Ishikawa (cell line): ENCODE measurements around the gene SEMA3B.

Experiments
- CEBPB ChIP-seq: IDR thresholded peaks from 2 replicates; pipeline ENCODE4 v1.6.1; 2012
- CREB1 ChIP-seq: IDR thresholded peaks from 2 replicates; pipeline ENCODE4 v1.6.1; 2012; ENCODE audit warnings: low read depth
- EGR1 ChIP-seq: IDR thresholded peaks from 2 replicates; pipeline ENCODE4 v1.6.1; 2012
- EP300 ChIP-seq: IDR thresholded peaks from 2 replicates; pipeline ENCODE4 v1.6.1; 2012; ENCODE audit warnings: borderline replicate concordance
- FOXM1 ChIP-seq: IDR thresholded peaks from 2 replicates; pipeline ENCODE4 v1.6.1; 2012; ENCODE audit warnings: low read depth, borderline replicate concordance
- NFIC ChIP-seq: IDR thresholded peaks from 2 replicates; pipeline ENCODE4 v1.6.1; 2012
- RAD21 ChIP-seq: IDR thresholded peaks from 2 replicates; pipeline ENCODE4 v1.6.1; 2012; ENCODE audit warnings: low read depth
- TAF1 ChIP-seq: IDR thresholded peaks from 2 replicates; pipeline ENCODE4 v1.6.1; 2012; ENCODE audit warnings: low read depth, mild to moderate bottlenecking
- TCF12 ChIP-seq: IDR thresholded peaks from 2 replicates; pipeline ENCODE4 v1.6.1; 2012; ENCODE audit warnings: low read depth
- TEAD4 ChIP-seq: IDR thresholded peaks from 2 replicates; pipeline ENCODE4 v1.6.1; 2012
- YY1 ChIP-seq: IDR thresholded peaks from 2 replicates; pipeline ENCODE4 v1.6.1; 2012; ENCODE audit warnings: low read depth
- ZBTB7A ChIP-seq: IDR thresholded peaks from 2 replicates; pipeline ENCODE4 v1.6.1; 2012; ENCODE audit warnings: low read depth
- TF ChIP-seq, protein P1 (sequence below): IDR thresholded peaks from 2 replicates; pipeline ENCODE4 v1.6.1; 2012
- TF ChIP-seq, protein P2 (sequence below): IDR thresholded peaks from 2 replicates; pipeline ENCODE4 v1.6.1; 2012
- TF ChIP-seq, protein P3 (sequence below): IDR thresholded peaks from 2 replicates; pipeline ENCODE4 v1.6.1; 2012; ENCODE audit warnings: low read depth, mild to moderate bottlenecking

Gene SEMA3B

DNA sequence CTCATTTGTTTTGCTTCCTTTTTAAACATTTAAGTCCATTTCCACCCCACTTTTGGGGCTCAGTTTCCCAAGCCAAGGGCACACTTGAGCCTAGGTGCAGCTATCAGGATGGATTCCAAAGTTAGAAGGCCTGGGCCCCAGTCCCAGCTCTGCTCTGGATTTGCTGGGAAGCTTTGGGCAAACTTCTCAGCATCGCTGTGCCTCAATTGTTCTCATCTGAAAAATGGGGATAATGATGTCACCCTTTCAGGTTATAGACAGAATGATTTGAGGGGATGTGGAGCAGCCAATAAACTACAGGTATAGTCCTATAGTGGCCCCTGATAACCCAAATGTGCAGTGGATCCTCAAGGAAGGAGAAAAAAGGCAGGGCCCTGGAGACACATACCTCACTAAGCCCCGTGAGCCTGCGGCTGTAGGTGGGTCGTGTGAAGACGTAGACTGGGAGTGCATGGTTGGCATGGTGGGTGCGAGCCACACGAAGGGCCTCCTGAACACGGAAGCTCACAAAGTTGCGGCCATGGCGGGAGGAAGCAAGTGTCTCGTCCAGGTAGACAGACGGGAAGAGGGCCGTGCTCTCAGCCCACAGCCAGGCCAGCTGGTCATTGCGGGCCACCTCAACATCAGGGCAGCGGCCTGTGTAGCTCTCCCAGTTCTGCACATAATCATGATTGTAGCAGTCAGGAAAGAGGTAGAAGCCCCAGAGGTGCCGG is 50.4 kb downstream of the SEMA3B start:
- TF ChIP-seq, protein P1, sequence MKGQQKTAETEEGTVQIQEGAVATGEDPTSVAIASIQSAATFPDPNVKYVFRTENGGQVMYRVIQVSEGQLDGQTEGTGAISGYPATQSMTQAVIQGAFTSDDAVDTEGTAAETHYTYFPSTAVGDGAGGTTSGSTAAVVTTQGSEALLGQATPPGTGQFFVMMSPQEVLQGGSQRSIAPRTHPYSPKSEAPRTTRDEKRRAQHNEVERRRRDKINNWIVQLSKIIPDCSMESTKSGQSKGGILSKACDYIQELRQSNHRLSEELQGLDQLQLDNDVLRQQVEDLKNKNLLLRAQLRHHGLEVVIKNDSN: no peak
- no peak for TF ChIP-seq CEBPB
- no peak for TF ChIP-seq RAD21
- TF ChIP-seq TCF12: no peak
- TF ChIP-seq EP300: no peak
- TF ChIP-seq NFIC: no peak
- no peak for TF ChIP-seq FOXM1
- no peak for TF ChIP-seq TEAD4
- no peak for TF ChIP-seq YY1
- TF ChIP-seq ZBTB7A: no peak
- no peak for TF ChIP-seq TAF1

DNA sequence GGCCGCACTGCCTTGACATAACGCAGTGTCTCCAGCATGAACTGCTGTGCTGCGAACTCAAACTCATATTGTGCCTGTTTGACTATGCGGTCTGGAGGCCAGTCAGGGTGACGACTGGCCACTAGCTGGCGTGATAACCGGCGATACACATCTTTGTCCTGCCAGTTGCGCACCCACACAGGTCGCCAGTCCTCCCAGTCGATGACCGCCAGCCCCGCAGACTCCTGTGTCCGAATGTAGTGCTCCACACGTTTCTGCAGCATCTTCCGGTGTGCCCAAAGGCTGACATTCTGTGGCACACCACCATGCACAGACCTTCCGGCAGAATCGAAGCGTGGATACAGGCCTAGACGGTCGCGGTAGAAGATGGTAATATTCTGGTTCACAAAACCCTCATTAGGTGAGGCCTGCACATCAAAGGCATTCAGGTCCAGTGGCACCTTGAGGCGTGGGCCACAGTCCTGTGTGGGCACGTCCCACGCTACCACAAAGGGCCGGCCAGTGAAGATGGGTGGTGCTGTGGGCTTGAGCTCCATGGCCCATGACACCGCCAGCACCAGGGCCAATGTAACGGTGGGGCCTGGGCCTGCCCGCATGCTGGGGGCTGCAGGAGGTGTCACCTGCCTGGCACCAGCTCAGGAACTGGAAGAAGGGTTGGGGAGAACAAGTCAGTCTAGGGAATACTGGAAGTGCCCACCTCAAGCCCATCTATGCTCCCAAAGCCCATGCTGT is 51.1 kb downstream of the SEMA3B start:
- TF ChIP-seq, protein P2, sequence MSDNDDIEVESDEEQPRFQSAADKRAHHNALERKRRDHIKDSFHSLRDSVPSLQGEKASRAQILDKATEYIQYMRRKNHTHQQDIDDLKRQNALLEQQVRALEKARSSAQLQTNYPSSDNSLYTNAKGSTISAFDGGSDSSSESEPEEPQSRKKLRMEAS: no peak
- TF ChIP-seq CEBPB: no peak

DNA sequence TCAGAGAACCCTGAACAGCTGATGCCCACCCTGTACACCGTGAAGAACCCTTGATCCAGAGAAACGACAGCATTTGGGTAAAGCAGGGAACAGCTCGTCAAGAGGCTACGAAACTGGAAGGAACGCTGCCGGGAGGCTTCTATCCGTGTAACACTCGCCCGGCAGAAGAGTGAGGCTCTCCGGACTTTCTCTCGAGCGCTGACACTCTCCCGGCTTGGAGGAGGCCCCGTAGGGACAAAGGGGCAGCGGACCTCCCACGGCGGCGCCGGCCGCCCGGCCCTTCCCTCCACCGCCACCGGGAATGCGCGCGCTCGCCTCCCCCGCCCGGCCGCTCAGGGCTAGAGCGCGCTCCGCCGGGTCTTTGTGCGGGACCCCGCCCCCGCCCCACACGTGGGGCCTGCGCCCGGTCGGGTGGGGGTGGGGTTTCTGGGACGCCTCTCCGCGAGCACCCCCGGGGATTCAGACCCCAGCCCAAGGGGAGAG is 51.9 kb downstream of the SEMA3B start:
- TF ChIP-seq NFIC (no peak), RAD21 (no peak), CEBPB (no peak), TAF1 (no peak; the same call in 1 of the 2 replicates), EGR1 (peak; percentile 15; the same call in 1 of the 2 replicates), ZBTB7A (peak; percentile 89)
- TF ChIP-seq, protein P1: peak; percentile 73
- TF ChIP-seq, protein P2: no peak; the same call in 1 of the 2 replicates
- TF ChIP-seq, protein P3, sequence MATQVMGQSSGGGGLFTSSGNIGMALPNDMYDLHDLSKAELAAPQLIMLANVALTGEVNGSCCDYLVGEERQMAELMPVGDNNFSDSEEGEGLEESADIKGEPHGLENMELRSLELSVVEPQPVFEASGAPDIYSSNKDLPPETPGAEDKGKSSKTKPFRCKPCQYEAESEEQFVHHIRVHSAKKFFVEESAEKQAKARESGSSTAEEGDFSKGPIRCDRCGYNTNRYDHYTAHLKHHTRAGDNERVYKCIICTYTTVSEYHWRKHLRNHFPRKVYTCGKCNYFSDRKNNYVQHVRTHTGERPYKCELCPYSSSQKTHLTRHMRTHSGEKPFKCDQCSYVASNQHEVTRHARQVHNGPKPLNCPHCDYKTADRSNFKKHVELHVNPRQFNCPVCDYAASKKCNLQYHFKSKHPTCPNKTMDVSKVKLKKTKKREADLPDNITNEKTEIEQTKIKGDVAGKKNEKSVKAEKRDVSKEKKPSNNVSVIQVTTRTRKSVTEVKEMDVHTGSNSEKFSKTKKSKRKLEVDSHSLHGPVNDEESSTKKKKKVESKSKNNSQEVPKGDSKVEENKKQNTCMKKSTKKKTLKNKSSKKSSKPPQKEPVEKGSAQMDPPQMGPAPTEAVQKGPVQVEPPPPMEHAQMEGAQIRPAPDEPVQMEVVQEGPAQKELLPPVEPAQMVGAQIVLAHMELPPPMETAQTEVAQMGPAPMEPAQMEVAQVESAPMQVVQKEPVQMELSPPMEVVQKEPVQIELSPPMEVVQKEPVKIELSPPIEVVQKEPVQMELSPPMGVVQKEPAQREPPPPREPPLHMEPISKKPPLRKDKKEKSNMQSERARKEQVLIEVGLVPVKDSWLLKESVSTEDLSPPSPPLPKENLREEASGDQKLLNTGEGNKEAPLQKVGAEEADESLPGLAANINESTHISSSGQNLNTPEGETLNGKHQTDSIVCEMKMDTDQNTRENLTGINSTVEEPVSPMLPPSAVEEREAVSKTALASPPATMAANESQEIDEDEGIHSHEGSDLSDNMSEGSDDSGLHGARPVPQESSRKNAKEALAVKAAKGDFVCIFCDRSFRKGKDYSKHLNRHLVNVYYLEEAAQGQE: no peak

DNA sequence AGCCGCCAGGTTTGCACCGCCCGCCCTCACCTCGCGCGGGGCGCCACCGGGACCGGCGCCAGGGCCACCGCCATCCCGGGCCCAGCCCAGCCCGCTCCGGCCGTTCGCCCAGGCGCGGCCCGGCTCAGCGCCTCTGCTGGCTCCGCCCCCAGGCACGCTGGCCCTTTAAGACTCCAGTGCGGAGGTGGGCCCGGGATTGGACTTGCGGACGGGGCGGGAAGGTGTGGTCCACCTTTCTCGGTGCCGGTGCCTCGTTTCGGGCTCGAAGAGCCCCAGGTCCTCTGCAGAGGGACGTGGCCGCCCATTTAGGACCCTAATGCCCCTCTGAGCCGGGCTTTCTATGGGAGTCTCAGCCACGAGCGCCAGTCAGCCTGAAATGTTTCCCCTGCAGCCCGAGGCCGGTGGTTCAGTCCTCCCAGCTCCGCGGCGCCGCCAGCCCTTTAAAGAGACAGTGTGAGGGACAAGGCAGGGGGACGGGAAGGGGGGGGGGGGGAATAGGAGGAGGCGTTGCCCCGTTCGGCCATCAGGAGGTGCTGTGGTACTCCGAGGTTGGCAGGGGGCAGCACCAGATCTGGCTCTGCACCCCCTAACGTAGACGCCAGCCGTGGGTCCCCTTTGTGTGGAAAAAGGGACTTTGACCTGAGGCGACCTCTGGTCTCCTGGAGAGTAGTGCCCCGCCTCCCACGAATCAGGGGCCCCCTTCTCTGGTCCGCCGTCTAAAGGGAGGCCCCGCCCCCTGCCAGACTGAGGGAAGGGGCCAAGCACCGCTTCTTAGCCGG is 52.6 kb downstream of the SEMA3B start:
- TF ChIP-seq EGR1: peak; percentile 71; the same call in 1 of the 2 replicates
- TF ChIP-seq, protein P2: peak; percentile 85
- TF ChIP-seq CREB1: 0 out of 2 replicates have a peak, but pooled peaks have one; percentile 26
- TF ChIP-seq CEBPB: no peak
- no peak; the same call in none of the 2 replicates for TF ChIP-seq NFIC
- TF ChIP-seq, protein P3: no peak
- peak; percentile 53 for TF ChIP-seq YY1
- TF ChIP-seq TAF1: no peak
- TF ChIP-seq EP300: peak; percentile 68; the same call in 1 of the 2 replicates
- no peak; the same call in 1 of the 2 replicates for TF ChIP-seq RAD21
- TF ChIP-seq, protein P1: no peak
- TF ChIP-seq TEAD4: no peak
- peak; percentile 43; the same call in 1 of the 2 replicates for TF ChIP-seq ZBTB7A
- no peak for TF ChIP-seq TCF12

DNA sequence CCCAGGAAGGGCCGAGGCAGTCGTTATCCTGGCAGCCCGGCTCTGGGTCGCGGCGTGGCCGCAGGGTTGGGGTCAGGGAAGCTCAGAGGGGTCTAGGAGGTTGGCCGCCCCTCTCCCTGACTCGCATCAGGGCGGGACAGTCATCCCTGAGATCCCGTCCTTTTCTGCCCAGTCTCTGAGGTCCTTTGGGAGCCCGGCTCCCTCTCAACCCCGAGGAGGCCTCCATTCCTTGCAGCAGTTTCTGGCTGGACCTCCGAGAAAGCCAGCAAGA is 53.1 kb downstream of the SEMA3B start:
- TF ChIP-seq EP300 (no peak), TAF1 (no peak), FOXM1 (no peak), YY1 (no peak), CREB1 (no peak), EGR1 (no peak), ZBTB7A (no peak), NFIC (no peak), TCF12 (no peak), CEBPB (no peak), TEAD4 (no peak), RAD21 (no peak)
- TF ChIP-seq, protein P3: no peak
- TF ChIP-seq, protein P2: no peak
- TF ChIP-seq, protein P1: no peak
